SU-DHL-6 (cell line): Measurements from ENCODE around the gene GRIN2A.

Experiments
- CTCF ChIP-seq: fragments of 200-600 bp; sonication (generic); IDR thresholded peaks from one replicate; pipeline ENCODE4 v1.5.1; 2017; ENCODE audit warnings: antibody characterized with exemption, mild to moderate bottlenecking, low read length, moderate library complexity; ENCODE audit not compliant: insufficient read depth, poor library complexity, severe bottlenecking
- EZH2phosphoT487 ChIP-seq: fragments of 200-600 bp; sonication (generic), shearing (Covaris generic); conservative IDR thresholded peaks from 2 replicates; pipeline ENCODE4 v1.6.1; 2018; ENCODE audit warnings: mild to moderate bottlenecking, antibody characterized with exemption, low read length, moderate library complexity, mixed read lengths

- TF ChIP-seq CTCF: no peak
- no peak for TF ChIP-seq EZH2phosphoT487
Measured at GRCh38 chr16:9787717-9788116, 394.5 kb downstream of the GRIN2A start.
